ENCODE results near the gene MAP7D1. TPM values are rescaled to one million over a fixed set of nuclear protein-coding genes. Genes with fewer than 3 reads are reported as not detected.

Gene MAP7D1
- polyA plus RNA-seq, 4 donors = 57.5 to 77.7 (median 66.1) TPM

DNA sequence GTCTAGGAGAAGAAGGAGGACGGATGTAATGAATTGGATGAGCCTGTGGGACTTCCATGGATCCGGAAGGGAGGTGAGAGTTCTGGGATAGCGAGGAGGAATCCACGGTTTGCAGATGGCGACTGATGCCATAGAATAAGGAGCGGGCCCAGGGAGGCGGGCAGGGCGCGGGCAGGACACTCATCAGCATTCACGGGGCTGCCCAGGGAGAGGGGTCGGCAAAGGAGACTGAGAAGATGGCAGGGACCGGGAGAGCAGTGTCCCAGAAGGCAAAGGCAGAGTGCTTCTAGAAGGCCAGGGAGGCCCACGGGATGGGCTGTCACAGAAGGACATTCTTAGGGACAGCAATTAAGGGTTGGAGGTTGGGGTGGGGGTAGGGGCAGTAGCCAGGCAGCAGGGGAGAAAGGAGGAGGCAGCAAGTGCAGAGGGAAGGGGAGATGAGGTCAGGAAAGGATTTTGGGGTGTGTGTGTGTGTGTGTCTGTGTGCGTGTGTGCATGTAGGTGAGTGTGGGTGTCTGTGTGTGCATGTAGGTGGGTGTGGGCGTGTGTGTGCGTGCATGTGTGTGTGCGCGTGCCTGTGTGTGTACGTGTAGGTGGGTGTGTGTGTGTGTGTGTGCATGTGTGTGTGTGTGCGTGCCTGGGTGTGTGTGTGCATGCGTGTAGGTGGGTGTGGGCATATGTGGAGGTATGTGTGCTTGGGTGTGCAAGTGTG, 29.8 kb upstream of the MAP7D1 start:
- DNase-seq (ENCODE audit: low read depth in 4 of 4, low spot score in 2 of 4) = no peak

DNA sequence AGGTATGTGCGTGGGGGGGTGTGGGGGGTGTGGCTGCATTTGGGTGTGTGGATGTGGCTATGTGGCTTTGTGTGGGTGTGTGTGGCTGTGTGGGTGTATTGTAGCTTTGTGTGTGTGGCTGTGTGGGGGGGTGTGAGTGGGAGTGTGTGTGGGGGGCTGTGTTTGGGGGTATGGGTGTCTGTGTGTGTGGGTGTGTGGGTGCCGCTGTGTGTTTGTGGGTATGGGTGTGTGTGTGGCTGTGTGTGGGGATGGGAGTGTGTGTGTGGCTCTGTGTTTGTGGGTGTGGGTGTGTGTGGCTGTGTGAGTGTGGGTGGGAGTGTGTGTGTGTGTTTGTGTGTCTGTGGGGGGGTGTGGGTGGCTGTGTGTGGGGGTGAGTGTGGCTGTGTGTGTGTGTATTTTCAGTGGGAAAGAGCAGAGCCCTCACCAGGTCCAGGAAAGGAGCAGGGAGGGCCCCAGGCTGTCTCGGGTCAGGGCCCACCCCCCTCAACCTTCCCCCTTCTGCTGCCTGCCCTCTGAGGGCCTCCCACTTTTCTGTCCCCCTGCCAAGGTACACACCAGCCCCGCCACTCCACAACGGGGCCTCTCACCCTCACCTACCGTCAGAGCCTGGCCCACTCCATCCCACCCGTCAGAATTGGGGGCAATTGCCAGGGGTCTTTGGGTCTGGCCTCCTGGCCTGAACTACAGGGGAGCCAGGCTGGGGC, 29.0 kb upstream of the MAP7D1 start:
- DNase-seq (ENCODE audit: low read depth in 4 of 4, low spot score in 2 of 4) = no peak

DNA sequence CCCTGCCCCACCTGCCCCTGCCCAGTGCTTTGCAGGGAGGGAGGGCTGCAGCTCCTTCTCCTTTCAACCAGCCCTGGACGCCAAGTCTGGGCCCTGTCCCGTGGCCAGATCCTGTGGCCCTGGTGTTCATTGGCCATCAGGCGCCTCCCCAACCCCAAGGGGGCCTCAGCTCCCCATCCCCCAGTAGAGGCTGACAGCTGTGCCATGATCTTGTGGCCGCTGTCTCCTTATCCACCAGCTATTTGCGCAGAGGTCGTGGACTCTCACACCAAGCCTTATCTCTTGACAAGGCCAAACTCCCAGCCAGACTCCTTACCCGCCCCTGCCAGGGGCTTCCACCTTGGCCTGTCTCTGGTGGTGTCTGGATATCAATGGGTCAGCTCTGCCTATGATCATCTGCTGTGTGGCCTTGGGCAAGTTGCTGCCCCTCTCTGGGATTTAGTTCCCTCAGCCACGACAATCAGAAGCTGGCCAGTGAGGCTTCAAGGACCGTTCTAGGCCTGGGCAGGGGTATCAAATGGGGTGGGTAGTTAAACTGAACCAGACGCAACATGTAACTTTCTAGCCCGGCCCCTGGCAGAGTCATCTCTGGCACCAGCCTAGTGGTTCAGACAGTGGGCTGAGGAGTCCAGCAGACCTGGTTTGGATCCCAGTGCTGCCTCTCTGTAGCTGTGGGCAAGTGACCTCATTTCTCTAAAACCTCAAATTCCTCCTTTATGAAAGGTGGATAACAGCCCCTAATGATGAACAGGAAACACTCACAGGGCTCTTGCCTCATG, 27.6 kb upstream of the MAP7D1 start:
- no peak for DNase-seq (ENCODE audit: low read depth in 4 of 4, low spot score in 2 of 4)

GRCh38 chr1:36128905-36129206, 27.1 kb upstream of the MAP7D1 start:
- DNase-seq (ENCODE audit: low read depth in 4 of 4, low spot score in 2 of 4) = no peak

- DNase-seq (ENCODE audit: low read depth in 4 of 4, low spot score in 2 of 4) = no peak
These were observed 23.9 kb upstream of the MAP7D1 start for GRCh38 chr1:36132029-36132428.

GRCh38 chr1:36133484-36133883, 22.5 kb upstream of the MAP7D1 start:
- no peak for DNase-seq (ENCODE audit: low read depth in 4 of 4, low spot score in 2 of 4)

DNA sequence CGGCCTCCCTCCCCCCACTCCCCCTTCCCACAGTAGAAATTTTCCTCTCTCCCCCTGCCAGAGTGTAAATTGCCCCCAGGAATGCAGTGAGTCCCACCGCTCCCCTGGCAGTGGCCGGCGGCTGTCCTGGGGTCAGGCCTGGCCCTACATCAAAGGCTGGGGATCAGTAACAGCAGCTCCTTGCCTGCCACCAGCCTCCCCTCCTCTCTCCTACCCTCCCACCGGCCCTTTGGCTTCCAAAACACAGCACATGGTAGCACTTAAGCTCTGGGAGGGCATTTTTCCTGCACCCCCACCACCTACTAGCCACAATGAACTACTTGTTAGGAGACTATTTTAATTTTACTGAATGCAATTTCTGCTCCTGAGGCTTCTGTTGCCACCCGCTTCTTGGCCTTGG, 21.9 kb upstream of the MAP7D1 start:
- no peak for DNase-seq (ENCODE audit: low read depth in 4 of 4, low spot score in 2 of 4)

GRCh38 chr1:36134505-36135329, 21.2 kb upstream of the MAP7D1 start:
- no peak for DNase-seq (ENCODE audit: low read depth in 4 of 4, low spot score in 2 of 4)

DNA sequence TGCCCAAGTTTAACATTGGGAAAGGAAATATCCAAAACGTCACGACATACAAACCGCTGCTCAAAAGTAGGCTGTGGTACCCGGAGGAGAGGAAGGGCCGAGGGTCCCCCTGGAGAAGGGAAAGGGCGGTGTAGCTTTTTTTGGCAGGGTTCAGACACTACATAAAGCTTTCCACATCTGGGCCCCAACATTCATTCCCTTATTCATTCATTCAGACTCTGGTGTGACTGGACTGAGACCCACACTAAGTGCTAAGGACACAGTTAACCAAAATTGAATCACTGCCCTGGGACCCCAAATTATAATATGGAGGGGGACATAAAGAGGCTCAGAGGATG, 20.7 kb upstream of the MAP7D1 start:
- no peak for DNase-seq (ENCODE audit: low read depth in 4 of 4, low spot score in 2 of 4)

DNA sequence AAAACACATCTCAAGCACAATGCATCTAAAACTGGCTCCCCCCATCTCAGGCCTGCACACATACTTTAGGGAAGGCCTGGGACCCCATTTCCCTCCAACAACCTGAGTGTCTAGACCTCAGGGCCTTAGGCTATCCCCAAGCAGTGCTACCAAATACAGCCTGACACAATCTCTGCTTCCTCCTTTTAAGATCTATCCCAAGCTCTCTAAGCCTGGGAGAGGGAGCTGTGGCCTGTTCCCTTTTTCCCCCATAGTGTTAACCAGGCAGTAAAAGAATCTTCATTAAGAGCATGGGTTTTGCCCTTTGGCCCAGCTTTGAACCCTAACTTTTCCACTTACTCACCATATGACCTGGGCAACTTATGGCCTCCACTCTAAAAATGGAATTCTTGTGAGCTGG, 20.2 kb upstream of the MAP7D1 start:
- DNase-seq (ENCODE audit: low read depth in 4 of 4, low spot score in 2 of 4) = no peak

- no peak for DNase-seq (ENCODE audit: low read depth in 4 of 4, low spot score in 2 of 4)
These were observed 19.4 kb upstream of the MAP7D1 start for GRCh38 chr1:36136535-36136934.

DNA sequence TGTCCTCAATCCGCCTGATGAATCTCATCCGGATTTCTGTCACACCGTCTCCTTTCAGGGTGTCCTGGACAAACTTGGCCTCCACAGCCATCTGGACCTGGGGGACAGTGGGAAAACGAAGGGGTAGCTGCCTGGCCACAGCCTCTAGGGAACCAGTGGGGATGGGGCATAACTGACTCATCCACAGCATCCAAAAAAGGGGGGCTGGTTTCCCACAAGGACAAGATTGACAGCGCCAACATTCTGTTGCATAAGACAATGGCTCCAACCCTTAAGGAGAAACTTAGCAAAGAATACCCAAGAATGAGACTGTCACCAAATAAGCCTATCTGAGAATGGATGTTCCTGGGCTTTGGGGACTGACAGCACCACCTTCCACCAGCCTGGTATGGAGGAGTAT, 18.7 kb upstream of the MAP7D1 start:
- DNase-seq (ENCODE audit: low read depth in 4 of 4, low spot score in 2 of 4) = no peak

DNA sequence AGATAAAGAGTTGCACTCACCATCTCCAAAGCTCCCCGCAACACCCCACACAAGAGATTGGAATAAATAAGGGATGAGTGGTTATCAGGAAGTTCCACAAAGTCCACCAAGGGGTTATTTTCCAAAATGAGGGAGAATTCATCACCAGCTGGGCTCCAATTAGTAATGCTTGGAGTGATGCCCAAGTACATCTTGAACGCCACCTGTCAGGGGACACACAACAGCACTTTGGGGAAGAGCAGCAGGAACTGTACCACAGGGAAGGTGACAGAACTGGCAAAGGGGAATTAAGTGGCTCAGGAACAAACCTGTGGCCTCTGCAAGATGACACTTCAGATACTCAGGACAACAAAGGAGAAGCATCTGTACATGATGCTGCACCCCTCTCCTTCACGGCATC, 18.2 kb upstream of the MAP7D1 start:
- no peak for DNase-seq (ENCODE audit: low read depth in 4 of 4, low spot score in 2 of 4)

GRCh38 chr1:36139521-36139920, 16.4 kb upstream of the MAP7D1 start:
- no peak for DNase-seq (ENCODE audit: low read depth in 4 of 4, low spot score in 2 of 4)

DNA sequence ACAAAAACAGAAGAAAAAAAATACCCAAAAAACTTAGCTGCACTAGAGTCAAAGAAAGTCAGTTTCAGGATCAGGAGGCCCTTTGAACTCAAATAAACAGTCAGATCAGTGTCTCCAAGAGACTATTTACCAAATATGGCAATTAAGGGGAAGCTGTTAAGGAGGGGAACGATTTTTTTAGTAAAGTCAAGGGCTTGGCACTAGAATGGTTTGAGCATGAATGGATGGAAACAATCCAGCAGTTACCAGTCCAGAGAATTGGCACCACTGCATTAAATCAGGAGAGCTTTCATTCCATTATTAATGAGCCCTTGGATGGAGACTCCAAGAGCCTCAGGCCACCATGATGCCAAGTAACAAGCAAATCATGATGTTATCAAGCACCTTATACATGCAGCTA, 13.8 kb upstream of the MAP7D1 start:
- DNase-seq (ENCODE audit: low read depth in 4 of 4, low spot score in 2 of 4) = no peak

GRCh38 chr1:36143424-36143823, 12.5 kb upstream of the MAP7D1 start:
- no peak for DNase-seq (ENCODE audit: low read depth in 4 of 4, low spot score in 2 of 4)

DNA sequence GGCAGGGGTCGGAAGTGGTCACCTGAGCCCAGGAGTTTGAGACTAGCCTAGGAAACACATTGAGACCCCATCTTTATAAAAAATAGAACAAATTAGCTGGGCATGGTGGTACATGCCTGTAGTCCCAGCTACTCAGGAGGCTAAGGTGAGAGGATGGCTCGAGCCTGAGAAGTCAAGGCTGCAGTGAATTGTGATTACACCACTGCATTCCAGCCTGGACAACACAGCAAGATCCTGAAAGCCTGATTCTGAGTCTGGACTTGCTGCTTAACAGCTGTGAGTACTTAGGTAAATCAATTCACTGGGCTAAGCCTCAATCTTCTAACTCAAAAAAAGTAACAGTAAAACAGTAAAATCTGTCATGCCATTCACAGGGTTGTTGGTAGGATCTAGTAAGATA, 11.5 kb upstream of the MAP7D1 start:
- DNase-seq (ENCODE audit: low read depth in 4 of 4, low spot score in 2 of 4) = no peak

DNA sequence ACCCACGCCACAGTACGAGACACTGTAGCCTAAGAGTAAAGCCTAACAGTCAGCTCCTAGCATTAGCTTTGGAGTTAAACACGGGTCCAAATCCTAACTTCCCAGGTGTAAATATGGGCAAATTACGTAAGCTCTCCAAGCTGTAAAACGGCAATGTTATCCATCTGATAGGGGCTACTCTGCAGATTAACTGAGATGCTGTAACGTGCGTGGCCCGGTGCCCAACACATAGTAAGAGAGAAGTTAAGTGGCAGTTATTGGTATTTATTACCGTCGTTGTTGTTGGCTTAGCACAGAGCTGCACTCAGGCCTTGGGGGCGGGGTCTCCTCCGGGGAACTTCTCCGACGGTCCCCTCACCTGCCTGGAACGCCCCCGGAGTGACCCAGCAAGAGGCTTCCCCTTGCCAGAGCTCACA, 7.1 kb upstream of the MAP7D1 start:
- DNase-seq (ENCODE audit: low read depth in 4 of 4, low spot score in 2 of 4) = no peak

DNA sequence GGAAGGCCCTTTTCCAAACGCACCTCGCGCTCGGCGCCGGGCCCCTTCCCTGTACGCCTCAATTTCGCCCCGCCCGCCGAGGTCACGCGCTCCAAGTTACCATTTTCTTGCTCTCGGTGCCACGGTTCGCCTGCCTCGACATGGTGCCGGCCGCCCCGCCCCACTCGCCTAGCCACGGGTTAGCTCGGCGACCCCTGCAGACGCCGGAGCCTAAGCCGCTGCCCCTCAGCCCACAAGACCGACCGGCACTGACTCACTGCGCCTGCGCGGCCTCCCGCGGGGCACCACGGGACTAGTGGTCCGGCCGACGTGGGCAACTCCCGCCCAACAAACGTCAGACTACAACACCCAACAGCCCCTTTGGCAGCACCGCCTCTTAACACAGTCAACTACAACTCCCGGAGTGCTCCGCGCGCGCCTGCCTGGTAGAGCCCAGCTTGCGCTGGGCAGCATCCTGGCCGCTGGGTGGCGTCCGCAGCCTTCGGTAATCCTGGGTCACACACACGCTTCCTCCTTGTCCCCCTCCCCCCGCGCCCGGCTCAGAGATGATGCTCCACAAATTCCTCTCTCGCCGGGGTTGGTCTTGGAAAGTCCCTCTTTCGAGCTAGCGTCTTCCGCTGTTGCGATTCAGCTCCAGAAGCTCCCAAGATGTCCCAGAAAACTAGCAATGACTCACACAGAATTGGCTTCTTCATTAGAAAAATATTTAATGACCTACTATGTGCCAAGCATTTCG, 6.6 kb upstream of the MAP7D1 start, which contains the start of gene TRAPPC3:
Gene TRAPPC3 (minus strand): TSS at position 250 of the 736 bp plus-strand sequence. CDS start 108 bp downstream, at position 142.
- peak; percentile 92 to 99 (median 96) for DNase-seq (ENCODE audit: low read depth in 4 of 4, low spot score in 2 of 4)

GRCh38 chr1:36149973-36150295, 6.0 kb upstream of the MAP7D1 start:
- DNase-seq (ENCODE audit: low read depth in 4 of 4, low spot score in 2 of 4) = no peak
